Superior temporal gyrus (tissue), 1 donor: Measurements from ENCODE around the gene TYSND1.
A peak's percentile ranks its signal among the peaks of the same experiment; 100 is the strongest.
"Not testable (repeated sequence)": the region's sequence is repeated elsewhere in the genome, so short reads cannot be mapped to it uniquely, and the experiment has no call there.

Experiments
- DNase-seq: peaks from one replicate; pipeline ENCODE4 v3.0.0-alpha.2; 2016; ENCODE audit errors: extremely low spot score

TYSND1 gene, protein sequence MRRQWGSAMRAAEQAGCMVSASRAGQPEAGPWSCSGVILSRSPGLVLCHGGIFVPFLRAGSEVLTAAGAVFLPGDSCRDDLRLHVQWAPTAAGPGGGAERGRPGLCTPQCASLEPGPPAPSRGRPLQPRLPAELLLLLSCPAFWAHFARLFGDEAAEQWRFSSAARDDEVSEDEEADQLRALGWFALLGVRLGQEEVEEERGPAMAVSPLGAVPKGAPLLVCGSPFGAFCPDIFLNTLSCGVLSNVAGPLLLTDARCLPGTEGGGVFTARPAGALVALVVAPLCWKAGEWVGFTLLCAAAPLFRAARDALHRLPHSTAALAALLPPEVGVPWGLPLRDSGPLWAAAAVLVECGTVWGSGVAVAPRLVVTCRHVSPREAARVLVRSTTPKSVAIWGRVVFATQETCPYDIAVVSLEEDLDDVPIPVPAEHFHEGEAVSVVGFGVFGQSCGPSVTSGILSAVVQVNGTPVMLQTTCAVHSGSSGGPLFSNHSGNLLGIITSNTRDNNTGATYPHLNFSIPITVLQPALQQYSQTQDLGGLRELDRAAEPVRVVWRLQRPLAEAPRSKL

DNA sequence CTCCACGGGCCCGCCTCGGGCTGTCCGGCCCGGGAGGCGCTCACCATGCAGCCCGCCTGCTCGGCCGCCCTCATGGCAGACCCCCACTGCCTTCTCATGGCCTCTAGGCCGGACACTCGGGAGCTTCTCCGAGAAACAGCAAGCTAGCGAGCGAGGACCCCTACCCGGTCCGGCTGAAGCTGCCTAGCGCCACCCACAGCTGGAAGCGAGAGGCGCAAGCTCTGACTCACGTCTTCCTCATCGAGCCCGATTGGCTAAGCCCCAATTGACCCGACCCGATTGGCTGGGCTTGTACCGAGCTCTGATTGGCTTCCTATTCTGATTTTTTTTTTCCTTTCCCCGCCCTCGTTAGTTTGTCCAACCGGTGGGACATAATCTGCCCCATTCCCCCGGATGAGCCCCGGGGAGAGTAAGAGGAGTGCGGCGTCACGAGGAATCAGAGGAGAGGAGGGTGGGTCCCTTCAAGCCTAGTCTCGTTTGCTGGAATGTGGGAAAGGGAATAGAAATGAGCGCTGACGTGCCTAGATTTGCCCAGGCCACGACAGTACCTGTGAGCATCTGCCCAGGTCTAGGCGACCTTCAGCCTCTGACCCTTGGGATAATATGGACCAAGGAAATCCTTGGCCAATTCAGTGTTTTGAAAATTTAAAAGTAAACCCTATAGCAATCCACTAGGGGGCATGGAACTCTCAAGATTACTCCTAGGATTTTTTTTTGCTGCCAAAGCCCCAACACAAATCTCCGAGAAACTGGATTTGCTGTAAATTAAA, at the start of gene TYSND1:
TSS of gene TYSND1 (minus strand) at position 212 of the 770 bp plus-strand sequence. CDS start at position 98, 114 bp downstream.
- peak; percentile 99 for DNase-seq

DNA sequence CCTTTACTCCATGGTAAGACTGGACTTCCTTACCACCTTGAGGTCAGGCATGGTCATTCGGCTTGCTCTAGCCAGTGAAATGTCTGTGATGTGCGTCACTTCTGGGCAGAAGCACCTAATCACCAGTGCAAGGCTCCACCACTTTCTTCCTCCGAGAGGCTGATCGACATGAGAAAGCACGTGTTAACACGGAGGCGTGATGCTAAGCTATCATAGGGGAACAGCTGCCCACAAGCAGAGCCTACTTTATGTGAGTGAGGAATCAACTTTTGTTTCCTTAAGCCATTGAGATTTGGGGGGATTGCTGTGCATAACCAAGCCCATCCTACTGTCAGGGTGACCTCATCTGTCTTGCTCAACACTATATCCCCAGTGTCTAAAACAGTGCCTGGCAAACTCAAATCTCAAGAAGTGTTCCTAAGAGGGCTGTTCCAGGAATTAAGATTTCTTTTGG, 46.9 kb upstream of the TYSND1 start:
- DNase-seq: no peak

DNA sequence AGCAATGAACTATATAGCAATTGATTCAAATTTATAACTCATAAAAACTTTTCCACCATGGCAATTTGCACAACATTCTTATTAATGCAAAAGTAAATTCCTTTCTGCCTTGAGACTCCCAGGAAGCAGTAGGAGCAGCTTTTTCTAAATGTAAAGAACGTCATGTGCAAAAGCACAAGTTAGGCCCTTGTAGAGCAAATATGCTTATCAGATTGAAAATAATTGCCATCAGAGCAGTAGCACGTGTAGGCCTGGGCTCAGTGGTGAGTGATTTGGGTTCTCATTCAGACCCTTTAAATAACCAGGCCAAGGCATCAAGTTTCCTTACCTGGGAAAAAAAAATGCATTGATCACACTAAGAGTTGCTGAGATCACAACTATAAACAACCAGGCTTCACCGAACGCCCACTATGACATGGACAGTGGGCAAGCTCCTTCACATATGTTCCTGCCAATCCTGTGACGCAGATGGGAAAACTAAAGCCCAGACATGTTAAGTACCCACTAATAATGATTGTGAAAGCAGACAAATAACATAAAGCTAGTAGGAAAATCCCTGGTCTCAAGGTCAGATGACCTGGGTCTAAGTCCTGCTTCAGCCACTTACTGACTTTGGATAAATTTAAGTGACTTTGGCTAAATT, 45.9 kb upstream of the TYSND1 start:
- no peak for DNase-seq

- DNase-seq: no peak
Measured at GRCh38 chr10:70191972-70192305, 45.4 kb upstream of the TYSND1 start.

GRCh38 chr10:70191161-70191971, 44.9 kb upstream of the TYSND1 start:
- no peak for DNase-seq

DNA sequence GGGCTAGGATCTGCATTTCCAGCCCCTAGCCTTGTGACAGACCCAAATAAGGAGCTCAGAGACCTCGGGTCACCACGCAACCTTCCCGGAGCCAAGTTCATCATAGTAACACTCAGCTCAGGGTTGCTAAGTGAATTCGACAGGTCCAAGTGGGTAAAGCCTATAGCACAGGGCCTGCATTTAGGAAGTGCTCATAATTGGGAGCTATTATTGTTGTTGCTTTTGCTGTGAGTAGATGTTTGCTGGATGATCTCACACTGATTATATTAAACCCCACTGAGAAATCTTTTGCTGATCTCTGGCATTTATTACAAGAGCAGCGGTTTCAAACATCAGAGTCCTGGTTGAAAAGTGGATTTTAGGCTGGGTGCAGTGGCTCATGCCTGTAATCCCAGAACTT, 44.1 kb upstream of the TYSND1 start:
- no peak for DNase-seq

- DNase-seq: no peak
Measured at GRCh38 chr10:70190102-70190501, 43.6 kb upstream of the TYSND1 start.

- DNase-seq: no peak
Measured at GRCh38 chr10:70188768-70189167, 42.3 kb upstream of the TYSND1 start.

DNA sequence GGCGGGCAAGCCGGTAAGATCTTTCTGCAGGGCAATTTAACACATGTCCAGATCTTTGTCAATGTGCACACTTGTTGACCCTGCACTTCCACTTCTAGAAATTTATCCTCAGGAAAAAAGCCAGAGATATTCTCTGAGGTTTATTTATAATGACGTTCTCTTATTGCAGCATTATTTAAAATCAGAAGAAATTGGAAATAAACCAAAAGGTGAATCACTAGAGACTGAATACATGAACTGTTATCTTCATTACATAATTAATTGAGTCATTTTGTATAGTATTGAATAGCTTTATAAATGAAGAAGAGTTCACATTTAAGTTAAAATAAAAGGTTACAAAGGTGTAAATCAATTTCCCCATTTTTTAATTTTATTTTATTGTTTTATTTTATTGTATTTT, 40.1 kb upstream of the TYSND1 start:
- no peak for DNase-seq

DNA sequence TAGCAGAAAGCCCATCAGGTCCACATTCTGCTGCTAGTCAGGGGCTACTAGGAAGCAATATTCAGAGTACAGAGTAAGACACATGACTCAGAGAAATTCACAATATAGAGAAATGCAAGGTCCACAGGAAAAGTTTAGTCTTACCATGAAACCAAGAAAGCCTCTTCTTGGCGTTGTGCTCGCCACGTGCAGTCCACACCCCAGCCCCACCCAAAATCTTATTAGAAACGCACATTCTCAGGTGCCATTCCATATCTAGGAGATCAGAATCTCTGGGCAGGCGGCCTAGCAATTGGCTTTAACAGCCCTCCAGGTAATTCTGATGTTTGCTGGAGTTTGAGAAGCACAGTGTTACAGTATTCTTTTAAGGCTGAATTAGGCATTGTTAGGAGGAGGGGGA, 39.6 kb upstream of the TYSND1 start:
- no peak for DNase-seq

DNA sequence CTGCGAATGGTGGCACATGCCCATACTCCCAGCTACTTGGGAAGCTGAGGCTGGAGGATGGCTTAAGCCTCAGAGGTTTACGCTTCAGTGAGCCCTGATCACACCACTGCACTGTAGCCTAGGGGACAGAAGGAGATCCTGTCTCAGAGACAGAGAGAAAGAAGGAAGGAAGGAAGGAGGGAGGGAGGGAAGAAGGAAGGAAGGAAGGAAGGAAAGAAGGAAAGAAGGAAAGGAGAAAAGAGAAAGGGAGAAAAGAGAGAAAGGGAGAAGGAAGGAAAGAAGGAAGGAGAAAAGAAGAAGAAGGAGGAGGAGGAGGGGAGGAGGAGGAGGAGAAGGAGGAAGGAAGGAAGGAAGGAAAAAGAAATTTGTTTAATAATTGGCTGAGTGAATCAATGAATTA, 36.8 kb upstream of the TYSND1 start:
- DNase-seq: no peak

- not testable (repeated sequence) for DNase-seq
Measured at GRCh38 chr10:70179209-70179608, 32.7 kb upstream of the TYSND1 start.

GRCh38 chr10:70178139-70178725, 31.7 kb upstream of the TYSND1 start:
- no peak for DNase-seq

- no peak for DNase-seq
Measured at GRCh38 chr10:70176441-70176840, 29.9 kb upstream of the TYSND1 start.

DNA sequence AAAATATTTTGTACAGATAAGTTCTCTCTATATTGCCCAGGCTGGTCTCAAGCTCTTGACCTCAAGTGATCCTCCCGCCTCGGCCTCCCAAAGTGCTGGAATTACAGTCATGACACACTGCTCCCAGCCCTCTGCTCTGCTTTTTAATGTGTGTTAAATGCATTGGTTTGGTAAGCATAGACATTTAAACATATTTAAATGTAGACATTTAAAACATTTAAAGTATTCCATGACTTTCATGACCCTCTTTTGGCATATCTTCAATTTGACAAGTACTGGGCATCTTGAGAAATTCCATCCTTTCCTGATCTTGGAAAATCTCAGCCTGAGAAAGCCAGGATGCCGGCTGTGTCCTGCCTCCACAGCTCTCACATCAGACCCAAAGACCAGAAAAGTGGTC, 29.0 kb upstream of the TYSND1 start:
- no peak for DNase-seq

- DNase-seq: peak; percentile 18
Measured at GRCh38 chr10:70174058-70174741, 27.7 kb upstream of the TYSND1 start.

GRCh38 chr10:70169649-70170364, 23.3 kb upstream of the TYSND1 start:
- peak; percentile 24 for DNase-seq

DNA sequence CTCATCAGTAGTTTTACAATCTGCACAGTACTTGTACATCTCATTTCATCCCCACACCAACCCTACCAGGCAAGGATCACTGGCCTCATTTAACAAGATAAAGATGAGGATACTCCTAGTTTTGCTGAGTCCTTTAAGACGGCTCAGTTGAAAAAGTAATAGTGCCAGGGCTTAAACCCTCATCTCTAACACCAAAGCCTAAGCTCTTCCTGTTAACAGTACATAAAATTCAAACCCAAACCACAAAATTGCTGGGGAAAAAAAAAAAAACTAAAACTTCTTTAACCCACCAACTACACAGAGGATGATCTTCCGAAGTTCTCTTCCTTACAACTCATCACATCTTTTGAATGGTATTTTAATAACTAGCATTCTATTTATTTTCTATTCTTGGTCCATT, 22.5 kb upstream of the TYSND1 start:
- DNase-seq: no peak

GRCh38 chr10:70167246-70167645, 20.7 kb upstream of the TYSND1 start:
- DNase-seq: no peak

DNA sequence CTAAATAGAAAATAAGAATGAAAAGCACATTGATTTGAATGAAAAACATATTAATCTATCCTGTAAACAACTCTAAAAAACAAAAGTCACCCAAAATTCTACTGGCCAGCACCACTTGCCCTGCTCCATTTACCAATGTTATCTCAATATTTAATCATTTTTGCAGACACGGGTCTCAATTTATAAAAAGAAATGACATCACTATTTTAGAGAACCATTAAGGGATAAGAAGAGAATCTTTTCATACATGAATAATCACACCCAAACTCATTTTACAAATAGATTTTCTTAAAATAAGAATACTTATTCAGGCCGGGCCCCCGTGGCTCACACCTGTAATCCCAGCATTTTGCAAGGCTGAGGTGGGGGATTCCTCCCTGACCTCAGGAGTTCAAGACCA, 19.9 kb upstream of the TYSND1 start:
- DNase-seq: no peak
